HG03457 (cell line): Measurements from ENCODE around the gene CLPSL1.

Experiments
- ATAC-seq: cut with Tn5 transposase; IDR thresholded peaks from one replicate; pipeline ENCODE4 v1.9.1; 2021; ENCODE audit warnings: moderate number of reproducible peaks; ENCODE audit not compliant: unreplicated experiment

The CLPSL1 gene

DNA sequence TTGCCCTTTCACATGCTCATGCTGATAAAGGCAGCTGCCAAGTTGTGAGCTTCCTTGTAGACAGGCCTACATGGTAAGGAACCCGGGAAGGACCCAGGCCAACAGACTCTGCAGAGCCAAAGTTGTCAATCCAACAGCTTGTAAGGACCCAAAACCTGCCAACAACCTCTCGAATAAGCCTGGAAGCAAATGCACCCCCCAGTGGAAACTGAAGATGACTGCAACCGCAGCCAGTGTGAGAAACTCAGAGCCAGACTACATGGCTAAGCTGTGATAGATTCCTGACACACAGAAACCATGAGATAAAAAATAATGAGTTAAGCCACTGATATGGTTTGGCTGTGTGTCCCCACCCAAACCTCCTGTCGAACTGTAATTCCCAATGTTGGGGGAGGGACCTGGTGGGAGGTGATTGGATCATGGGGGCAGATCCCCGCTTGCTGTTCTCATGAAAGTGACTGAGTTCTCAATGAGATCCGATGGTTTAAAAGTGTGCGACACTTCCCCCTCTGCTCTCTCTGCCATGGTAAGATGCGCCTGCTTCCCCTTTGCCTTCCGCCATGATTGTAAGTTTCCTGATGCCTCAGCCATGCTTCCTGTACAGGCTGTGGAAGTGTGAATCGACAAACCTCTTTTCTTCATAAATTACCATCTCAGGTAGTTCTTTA, 23.2 kb upstream of the CLPSL1 start:
- ATAC-seq: no peak

DNA sequence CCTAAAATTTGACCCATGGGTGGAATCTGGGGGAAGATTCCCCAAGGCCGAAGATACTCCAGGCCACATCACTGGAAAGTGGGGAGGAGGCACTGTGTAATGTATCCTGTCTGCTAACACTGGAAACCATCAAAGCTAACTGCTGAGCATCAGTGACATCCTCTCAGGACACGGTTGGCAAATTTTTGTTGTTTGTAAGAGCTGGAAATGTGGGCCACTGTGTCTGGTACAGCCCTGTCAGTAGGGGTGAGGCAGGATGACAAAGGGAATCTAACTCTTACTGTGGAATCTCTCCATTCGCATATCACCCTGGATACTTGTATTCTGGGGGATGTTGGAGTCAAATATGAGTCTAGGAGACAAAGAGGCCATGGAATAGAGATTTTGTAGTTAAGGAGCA, 21.4 kb upstream of the CLPSL1 start:
- ATAC-seq: no peak

DNA sequence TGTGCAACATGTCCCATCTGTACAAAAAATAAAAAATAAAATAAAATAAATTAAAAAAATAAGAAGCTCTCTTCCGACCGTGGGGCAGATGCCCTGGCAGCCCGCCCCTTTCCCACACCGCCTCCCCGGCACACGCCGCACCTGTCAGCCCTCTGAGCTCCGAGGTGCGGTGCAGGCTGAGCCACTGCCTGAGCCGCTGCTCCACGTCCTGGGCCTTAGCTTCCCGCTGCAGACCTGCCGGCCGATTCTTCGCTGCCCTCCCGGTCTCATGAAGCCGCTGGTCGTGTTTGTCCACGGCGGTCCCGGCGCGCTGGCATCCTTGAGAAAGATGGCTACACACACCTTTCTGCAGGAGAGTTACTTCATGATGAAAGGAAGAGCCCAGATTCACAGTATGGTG, 15.1 kb upstream of the CLPSL1 start:
- ATAC-seq: no peak

DNA sequence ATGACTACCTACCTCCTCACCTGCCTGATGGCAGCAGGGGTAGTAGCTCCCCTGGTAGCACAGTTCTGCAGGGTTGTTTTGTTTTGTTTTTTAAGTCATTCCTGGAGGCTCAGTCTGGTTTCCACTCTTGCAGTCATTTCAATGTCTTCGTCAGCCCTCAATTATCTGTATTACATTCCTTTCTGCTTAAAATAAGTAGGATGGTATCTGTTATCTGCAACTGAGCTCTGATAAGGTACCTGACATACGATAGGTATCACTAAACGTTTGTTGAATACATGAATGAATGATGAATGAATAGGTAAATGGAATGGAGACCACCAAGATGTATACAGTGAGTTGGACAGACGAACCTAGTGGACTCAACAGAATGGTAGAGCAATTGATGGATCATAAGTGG, 11.6 kb upstream of the CLPSL1 start:
- ATAC-seq: no peak

DNA sequence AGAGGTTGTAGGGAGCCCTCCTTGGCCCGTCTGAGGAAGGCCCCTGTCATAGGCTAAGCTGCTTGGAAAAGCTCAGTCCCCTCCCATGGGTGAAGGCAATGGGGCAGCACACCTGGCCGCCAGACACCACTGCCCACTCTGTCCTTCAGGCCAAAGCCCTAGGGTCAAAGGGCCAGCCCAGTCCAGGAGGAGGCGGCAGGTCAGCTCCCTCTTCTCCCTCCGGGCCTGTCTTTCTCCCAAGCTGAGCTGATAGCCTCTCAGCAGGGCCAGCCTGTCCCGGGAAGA, 9.5 kb upstream of the CLPSL1 start:
- no peak for ATAC-seq

DNA sequence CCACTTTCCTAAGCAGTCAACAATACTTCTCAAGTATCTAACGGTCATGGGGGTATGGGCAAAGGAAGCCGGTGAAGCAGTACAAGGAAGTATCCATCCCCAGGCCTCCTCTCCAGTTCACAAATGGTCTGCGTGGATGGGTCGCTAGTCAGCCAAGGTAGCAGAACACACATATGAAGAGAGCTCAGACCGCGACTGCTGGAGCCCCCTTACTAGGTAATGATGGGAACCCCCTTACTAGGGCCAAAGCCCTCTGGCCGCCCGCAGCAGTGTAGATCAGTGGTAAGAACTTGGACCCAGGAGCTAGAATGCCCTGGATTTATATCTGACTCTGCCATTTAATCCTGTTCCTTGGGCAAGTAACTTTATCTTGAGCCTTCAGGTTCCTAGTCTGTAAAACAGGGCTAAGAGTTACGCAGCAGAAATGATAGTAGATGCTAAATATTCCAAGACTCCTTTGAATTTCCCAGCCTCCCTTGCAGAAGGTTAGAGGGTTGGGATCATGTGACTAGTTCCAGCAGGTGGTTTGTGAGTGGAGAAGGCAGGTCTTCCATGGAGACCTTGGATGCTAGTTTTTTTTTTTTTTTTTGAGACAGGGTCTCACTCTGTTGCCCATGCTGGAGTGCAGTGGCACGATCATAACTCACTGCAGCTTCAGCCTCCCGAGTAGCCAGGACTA, 6.6 kb upstream of the CLPSL1 start:
- no peak for ATAC-seq

DNA sequence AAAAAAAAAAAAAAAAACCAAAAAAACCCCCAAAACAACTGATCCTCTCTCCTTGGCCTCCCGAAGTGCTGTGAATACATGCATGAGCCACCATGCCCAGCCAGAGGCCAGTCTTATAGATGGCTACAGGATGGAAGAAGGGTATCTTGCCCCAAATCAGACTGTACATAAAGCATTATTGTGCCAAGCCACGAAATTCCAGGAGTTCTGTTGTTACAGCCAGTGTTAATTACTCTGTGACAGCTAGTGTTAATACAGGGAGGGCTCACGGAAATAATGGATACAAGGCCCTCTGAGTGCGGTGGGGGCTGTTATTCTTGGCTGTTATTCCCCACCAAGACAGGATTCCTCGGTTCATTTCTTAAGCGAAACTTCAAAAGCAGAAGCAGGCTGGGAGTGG, 5.8 kb upstream of the CLPSL1 start:
- ATAC-seq: no peak

DNA sequence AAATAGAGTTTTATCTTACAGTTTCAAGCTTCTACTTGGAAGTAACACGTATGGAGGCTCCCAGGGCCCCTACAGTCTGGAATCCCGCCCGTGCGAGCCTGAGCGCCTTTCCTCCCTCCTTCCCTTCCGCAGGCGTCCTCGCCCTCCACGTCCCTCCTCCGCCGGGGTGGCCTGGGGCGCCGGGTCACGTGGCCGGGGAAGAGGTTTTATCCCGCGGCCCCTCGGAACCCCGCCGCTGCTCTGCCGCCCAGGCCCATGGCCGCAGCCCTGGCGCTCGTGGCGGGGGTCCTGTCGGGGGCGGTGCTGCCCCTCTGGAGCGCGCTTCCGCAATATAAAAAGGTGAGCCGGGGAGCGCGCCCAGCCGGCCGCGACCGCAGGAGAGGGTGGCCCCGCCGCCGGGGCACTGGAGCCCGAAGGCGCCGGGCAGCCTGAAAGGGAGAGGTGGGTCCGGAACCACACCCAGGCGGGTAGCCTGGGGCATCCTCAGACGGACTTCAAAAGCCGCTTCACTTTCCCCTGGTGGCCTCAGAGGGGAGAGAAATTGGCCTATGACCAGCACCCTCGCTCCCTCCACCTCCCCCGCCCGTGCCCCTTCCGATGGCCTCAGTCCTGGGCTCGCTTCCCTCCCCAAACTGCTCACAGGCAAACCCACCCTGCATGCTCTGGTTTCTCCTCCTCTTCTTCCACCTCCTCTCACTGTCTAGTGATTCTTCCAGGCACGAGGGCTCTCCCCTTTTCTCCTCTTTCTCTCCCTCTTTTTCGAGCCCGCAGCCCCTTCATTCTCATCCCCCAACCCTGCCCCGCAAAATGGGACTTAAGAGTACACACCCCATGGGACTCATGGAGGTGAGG, 4.2 kb upstream of the CLPSL1 start, which contains the start of gene CLPSL2:
CLPSL2 (plus strand) TSS at position 235 of the 852 bp plus-strand sequence; CDS start at position 256, 21 bp downstream.
- no peak for ATAC-seq

DNA sequence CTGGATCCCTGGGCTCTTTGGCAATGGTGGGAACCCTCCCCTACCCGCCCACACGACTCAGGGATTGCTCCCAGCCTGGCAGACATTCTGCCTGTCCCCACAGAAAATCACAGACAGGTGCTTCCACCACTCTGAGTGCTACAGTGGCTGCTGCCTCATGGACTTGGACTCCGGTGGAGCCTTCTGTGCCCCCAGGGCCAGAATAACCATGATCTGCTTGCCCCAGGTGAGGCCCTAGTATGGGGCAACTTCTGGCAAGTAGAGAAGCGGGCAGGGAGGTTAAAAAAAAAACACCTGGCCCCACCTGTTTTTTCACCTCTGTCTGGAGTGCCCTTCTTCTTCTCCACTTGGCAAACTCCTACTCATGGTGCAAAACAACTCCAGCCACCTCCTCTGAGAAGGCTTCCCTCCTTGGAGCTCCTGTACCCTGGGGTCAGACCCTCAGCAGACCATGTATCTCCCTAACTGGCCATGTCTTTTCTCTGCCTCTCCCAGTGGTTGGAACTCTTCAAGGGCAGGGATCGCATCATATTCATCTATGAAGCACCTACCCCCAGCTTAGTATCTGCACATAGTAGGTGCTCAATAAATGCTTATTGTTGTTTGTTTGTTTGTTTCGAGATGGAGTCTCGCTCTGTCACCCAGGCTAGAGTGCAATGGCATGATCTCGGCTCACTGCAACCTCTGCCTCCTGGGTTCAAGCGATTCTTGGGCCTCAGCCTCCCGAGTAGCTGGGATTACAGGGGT, 3.3 kb upstream of the CLPSL1 start:
- ATAC-seq: no peak

DNA sequence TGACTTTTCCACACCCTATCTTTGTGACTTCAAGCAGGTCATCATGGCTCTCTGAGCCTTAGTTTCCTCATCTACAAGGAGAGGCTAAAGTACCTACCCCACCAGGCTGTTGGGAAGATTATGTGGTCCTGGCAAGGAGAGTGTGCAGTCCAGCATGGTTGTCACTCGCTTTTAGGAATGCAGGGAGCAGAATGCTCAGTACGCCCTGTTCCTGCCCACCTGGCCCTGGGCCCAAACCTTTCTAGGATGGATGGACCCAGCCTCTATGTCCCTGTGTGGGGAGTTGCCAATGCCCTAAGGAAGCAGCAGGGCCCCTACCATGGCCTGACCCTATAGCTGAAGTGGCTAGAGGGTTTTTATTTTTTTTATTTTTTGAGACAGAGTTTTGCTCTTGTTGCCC, 2.4 kb upstream of the CLPSL1 start:
- ATAC-seq: no peak

DNA sequence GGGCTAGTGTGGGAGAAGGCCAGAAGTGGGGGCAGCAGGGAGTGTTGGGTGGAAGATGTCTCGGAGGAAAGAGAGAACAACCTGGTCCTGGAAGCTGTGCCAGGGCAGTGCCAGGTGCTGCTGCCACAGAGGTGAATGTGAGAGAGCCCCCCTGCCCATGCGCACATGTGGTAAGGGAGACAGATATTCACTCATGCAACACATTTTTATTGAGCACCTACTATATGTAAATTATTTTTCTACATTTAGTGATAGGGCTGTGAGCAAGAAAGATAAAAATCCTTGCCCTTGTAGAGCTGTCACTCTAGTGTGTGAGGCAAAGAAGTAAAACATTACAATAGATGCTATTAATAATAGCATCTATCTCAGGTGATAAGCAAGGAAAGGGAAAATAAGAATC, 471 bp downstream of the CLPSL1 start:
- ATAC-seq: no peak

DNA sequence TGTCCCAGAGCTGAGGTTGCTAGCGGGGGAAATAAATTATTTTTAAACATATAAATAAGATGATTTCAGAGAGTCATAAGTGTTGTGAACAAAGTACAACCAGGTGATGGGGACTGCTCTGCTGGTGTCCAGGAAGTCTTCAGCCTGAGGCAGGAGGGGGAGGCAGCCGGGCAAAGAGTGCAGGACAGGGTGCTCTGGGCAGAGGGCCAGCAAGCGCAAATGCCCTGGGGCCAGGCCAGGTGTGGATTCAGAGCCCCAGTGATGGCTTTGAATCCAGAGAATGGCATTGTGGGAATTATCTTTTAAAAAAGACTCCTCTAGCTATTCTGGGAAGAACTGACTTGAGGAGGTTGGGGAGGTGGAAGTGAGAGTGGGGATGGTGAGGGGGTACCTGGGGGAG, 1.6 kb downstream of the CLPSL1 start:
- ATAC-seq: no peak

DNA sequence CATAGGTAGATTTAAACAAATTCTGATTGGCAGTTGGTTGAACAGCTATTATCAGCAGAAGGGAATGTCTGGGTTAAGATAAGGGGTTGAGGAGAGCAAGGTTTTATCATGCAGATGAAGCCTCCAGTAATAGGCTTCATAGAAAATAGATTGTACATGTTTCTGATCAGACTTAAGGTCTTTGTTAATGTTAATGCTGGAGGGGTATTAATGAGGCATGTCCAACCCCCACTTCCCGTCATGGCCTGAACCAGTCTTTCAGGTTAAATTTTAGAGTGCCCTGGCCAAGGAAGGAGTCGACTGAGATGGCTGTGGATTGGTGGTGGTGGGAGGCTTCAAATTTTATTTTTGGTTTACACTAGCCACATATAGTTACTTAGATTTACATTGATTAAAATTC, 3.4 kb downstream of the CLPSL1 start:
- no peak for ATAC-seq

DNA sequence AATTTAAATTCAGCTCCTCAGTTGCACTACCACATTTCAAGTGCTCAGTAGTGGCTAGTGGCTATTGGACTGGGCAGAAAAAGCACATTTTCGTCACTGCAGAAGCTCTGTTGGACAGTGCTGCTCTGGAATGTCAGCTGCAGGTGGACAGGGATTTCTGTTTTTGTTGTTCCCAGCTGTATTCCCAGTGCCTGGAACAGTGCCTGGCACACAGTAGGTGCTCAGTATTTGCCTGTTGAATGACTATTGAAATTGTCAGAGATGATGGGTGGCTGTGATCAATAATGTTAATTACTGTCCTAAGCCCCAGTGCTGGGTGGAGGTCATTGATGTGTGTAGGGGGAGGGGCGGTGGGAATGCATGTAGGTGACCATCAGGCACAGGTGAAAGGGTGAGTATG, 5.5 kb downstream of the CLPSL1 start:
- ATAC-seq: no peak

DNA sequence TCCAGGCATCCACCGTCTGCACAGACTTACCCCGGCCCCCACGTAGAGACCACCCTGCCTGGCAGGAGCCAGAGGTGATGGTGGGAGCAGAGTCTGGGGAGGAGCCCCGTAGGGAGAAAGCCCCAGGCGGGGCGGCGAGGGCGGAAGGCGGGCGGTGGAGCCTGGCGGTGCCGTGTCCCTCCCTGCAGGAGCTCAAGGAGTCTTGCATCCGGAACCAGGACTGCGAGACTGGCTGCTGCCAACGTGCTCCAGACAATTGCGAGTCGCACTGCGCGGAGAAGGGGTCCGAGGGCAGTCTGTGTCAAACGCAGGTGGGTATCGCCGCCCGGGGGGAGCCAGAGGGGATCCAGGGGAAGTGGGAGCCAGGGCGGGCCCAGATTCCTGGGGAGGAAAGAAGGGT, 6.0 kb downstream of the CLPSL1 start:
- ATAC-seq: no peak

DNA sequence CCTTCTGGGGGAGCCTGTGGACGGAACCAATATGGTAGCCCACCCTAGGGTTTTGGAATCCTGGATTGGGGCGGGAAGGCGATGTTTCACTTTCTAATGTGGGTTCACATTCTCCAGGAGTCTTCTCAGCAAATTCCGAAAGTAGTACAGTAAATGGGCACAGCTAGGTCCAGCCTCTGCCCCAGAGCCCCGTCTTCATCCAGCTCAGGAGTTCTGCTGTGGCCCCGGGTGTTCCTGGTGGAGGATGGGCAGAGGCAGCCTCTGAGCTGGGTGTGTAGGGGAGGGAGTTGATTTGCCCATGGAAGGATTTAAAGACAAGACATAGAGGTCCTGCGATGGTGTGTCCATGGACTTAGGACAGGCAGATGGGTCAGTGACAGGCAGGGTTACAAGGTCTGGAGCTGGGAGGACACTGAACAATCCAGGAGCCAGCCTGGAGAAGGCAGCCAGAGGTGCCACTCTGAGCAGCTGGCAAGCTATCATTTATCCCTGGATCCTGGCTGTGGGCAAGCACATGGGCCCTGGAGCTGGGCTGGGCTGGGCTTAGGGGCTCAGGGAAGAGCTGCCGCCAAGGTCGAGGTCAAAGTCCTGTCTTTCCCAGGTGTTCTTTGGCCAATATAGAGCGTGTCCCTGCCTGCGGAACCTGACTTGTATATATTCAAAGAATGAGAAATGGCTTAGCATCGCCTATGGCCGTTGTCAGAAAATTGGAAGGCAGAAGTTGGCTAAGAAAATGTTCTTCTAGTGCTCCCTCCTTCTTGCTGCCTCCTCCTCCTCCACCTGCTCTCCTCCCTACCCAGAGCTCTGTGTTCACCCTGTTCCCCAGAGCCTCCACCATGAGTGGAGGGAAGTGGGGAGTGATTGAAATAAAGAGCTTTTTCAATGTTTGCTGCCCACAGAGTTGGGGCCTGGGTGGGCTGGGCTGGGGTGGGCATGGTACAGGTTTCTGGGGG, 6.7 kb downstream of the CLPSL1 start:
- no peak for ATAC-seq

DNA sequence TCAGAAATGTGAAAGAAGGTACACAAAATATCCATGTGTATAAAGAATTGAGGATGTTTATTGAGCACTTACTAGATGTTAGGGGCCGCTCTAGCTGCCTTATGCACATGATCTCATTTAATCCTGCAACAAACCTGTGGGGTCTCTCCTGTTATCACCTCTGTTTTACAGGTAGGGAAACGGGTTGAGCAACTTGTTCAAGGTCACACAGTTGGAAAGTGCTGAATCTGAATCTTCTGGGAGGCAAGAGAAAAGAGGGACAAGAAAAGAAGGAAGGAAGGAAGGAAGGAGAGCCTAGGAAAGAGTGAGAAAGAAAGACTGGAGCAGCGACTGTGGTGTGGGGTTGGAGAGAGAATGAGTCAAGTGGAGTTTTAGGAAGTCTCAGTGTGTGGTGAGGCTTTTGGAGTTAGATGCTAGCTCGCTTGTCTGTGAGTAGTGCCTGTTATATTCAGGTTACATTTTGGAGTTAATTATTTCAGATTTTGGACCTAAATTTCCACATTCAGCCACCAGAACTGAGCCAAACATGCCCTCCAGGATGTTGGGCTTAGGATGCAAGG, 7.7 kb downstream of the CLPSL1 start:
- no peak for ATAC-seq

DNA sequence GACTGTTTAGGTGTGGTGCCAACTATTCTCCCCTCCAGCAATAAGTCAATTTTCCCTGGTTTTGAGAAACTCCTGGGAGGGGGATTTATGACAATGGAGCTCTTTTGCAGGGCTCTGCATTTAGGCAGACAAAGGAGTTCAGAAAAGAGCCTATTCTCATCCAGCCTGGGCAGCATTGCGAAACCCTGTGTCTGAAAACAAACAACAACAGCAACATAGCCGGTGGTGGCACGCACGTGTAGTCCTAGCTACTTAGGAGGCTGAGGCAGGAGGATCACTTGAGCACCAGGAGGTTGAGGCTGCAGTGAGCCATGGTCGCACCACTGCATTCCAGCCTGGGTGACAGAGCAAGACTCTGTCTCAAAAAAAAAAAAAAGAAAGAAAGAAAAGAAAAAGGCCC, 9.9 kb downstream of the CLPSL1 start:
- no peak for ATAC-seq

DNA sequence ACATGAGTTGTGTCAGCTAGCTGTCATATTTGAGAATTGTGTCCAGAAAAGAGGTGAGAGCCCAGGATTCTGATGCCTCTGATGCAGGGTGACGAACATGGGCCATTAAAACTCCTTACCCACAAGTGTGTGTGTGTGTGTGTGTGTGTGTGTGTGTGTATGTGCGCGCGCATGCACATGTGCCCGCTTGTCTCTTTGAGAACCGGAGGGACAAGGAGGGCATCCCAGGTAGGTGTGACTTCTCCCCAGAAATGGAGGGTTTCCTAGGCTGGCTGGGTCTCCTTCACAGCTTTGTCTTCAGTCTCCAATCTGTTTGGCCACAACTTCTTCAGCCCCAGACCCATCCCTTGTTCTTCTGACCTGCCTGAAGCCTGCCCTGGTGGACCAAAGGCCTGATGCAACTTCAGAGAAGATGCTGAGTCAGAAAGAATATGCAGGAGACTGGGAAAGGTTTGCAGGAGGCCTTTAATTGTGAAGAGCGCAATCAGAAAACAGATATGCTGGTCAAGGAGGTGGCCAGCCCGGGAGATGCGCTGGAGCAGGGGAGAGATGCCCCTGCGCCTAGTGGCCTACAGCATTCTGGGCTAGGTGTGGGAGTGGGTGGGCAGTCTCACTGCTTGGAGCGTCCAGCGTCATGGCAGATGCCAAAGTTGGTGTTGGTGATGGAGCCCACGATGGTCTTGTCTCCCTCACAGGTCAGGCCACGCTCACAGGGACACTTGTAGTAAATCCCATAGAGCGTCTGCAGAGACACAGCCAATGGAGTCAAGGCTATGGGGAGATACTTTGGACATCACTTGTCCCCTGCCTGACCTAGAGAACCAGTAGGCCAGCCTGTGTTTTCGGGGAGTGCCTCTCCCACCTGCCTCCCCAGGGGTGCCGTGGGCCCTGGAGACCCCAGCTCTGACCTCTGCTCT, 14.0 kb downstream of the CLPSL1 start:
- ATAC-seq: no peak
